Suprapubic skin (tissue), 3 donors: Measurements from ENCODE around the gene ANHX.

Experiments used
- CTCF ChIP-seq, 2 donors: fragments of 200-600 bp in 1 of 2; fragments of 450-650 bp in 1 of 2; sonication (generic) in 1 of 2; IDR thresholded peaks; one replicate each; pipeline ENCODE4 v1.5.1; 2016 to 2019; ENCODE audit warnings: antibody characterized with exemption in 2 of 2, mild to moderate bottlenecking in 1 of 2, moderate library complexity in 1 of 2
- POLR2A ChIP-seq, 2 donors: fragments of 450-650 bp; IDR thresholded peaks; one replicate each; pipeline ENCODE4 v1.6.1; 2017; ENCODE audit warnings: antibody characterized with exemption in 2 of 2, mild to moderate bottlenecking in 2 of 2, moderate library complexity in 2 of 2

- TF ChIP-seq CTCF (IDR thresholded peaks at IDR 0.05) (no peak), POLR2A (IDR thresholded peaks at IDR 0.05) (no peak)
Observed at GRCh38 chr12:133264173-133264572, 28.5 kb upstream of the ANHX start.
